GM12865 (cell line): ENCODE data around the gene SMIM27.

Experiments
- DNase-seq: peaks from one replicate; pipeline ENCODE4 v3.0.0; 2010; ENCODE audit warnings: low read depth
- H3K4me3 ChIP-seq: 2 replicates; pipeline ENCODE4 v1.5.1; 2011; ENCODE audit warnings: mild to moderate bottlenecking, low read depth, low read length, control low read depth
- TF ChIP-seq, protein P1 (sequence below): IDR thresholded peaks from 2 replicates; pipeline ENCODE4 v1.5.1; 2011; ENCODE audit warnings: low read length, control low read depth, low read depth, inconsistent platforms; ENCODE audit not compliant: insufficient read depth; ENCODE audit errors: missing control alignments

Gene SMIM27

DNA sequence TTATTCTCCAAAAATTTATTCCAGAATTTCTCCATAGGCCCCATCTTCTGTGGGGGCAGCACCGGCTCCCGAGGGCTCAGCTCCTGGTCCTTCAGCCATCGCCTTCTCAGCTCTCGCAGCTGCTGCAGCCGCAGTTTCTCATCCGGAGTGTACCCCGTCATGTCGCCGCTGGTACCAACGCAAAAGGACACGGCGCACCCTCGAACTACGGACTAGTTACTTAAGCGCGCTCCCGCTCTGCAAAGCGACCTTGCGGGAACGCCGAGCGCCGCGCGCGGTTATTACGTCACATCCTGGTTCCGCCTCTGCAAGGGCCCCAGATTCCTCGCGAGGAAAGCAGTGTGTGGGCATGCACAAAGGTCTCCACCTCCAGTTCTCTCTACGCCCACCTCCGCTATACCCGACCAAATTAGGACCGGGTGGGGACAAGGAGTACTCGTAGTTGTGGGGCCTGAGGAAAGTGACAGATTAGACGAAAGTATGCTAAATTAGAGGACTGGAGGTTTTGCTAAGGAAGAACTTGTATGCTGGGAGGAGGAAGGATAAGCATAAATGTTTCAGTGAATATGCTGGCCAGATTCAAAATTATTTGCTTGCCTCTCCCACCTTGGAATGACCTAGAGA is 20.9 kb downstream of the SMIM27 start, which contains the start of gene NDUFB6:
TSS of gene NDUFB6 (minus strand) at position 260 of the 624 bp plus-strand sequence. CDS start at position 161, 99 bp downstream.
- TF ChIP-seq, protein P1, sequence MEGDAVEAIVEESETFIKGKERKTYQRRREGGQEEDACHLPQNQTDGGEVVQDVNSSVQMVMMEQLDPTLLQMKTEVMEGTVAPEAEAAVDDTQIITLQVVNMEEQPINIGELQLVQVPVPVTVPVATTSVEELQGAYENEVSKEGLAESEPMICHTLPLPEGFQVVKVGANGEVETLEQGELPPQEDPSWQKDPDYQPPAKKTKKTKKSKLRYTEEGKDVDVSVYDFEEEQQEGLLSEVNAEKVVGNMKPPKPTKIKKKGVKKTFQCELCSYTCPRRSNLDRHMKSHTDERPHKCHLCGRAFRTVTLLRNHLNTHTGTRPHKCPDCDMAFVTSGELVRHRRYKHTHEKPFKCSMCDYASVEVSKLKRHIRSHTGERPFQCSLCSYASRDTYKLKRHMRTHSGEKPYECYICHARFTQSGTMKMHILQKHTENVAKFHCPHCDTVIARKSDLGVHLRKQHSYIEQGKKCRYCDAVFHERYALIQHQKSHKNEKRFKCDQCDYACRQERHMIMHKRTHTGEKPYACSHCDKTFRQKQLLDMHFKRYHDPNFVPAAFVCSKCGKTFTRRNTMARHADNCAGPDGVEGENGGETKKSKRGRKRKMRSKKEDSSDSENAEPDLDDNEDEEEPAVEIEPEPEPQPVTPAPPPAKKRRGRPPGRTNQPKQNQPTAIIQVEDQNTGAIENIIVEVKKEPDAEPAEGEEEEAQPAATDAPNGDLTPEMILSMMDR: no peak
- DNase-seq: peak; percentile 97
- peak within 1 kb of the TSS; percentile 81 for H3K4me3 ChIP-seq

DNA sequence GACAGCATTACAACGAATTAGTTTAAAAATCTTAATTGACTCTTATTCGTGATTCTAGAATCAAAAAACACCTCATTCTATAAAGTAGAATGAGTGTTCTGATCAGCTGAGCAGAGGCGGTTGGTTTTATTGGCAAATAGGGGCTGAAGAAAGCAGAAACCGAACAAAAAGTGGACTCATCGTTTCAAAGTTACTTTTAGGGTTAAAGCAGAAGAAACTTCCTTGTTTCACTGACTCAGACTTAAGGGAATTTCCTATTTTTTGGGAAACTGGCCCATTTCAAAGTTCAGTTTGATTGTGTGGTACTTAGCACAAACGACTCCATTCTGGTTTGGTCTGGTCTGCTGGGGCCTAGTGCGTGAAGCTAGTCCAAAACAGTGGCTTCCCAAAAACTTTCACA is 21.7 kb downstream of the SMIM27 start:
- DNase-seq: no peak
- H3K4me3 ChIP-seq: no peak overlapping the region
- TF ChIP-seq, protein P1: no peak

GRCh38 chr9:32574858-32575257 is 22.7 kb downstream of the SMIM27 start:
- no peak for DNase-seq
- no peak overlapping the region for H3K4me3 ChIP-seq
- TF ChIP-seq, protein P1: no peak

DNA sequence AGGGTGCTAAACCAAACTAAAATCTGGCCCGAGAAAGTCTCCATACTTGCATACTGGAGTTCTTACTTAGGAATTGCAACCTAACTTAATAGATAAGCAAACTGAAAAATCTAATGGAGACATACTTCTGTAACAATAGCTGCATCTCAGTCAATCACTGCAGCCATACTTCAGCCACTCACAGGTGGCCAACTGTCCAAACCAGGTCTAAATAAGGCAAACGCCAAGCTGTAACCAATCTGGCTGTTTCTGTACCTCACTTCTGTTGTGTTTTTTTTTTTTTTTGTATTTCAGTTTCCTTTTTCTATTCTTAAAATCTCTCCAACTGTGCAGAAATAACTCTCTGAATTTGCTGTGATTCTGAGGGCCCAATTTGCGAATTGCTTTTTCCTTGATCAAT is 25.2 kb downstream of the SMIM27 start:
- peak; percentile 65 for DNase-seq
- no peak overlapping the region for H3K4me3 ChIP-seq
- TF ChIP-seq, protein P1: no peak

DNA sequence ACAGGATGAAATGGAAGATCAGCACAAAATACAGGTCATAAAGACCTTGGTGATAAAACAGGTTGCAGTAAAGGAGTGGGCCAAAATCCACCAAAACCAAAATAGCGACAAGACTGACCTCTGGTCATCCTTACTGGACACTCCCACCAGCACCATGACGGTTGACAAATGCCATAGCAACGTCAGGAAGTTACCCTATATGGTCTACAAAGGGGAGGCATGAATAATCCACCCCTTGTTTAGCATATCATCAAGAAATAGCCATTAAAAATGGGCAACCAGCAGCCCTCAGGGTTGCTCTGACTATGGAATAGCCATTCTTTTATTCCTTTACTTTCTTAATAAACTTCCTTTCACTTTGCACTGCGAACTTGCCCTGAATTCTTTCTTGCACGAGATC is 26.8 kb downstream of the SMIM27 start:
- no peak for DNase-seq
- TF ChIP-seq, protein P1: no peak
- no peak overlapping the region for H3K4me3 ChIP-seq

- TF ChIP-seq, protein P1: peak; percentile 92
- DNase-seq: peak; percentile 74
Measured at GRCh38 chr9:32579706-32580331, 27.7 kb downstream of the SMIM27 start.

More at GRCh38 chr9:32579706-32580331, 27.7 kb downstream of the SMIM27 start:
- no peak overlapping the region for H3K4me3 ChIP-seq
